Keratinocyte (primary cell): Measurements from ENCODE around the gene POU6F2. TPM values are rescaled to one million over a fixed set of nuclear protein-coding genes. Genes with fewer than 3 reads are reported as not detected.

Experiments
- DNase-seq: peaks from one replicate; pipeline ENCODE4 v3.0.0-alpha.2; 2011; ENCODE audit warnings: low read depth, missing footprints, low spot score
- FAIRE-seq: peaks from 2 replicates; lab custom pipeline; 2011; peaks lifted over from hg19 to GRCh38; lab: Jason Lieb, UNC
- H2AFZ ChIP-seq: 2 replicates; pipeline ENCODE4 v1.6.0; 2012; ENCODE audit warnings: low read length, control low read depth, inconsistent platforms; ENCODE audit not compliant: control insufficient read depth
- H3K27ac ChIP-seq: 2 replicates; pipeline ENCODE4 v1.5.1; 2011; ENCODE audit warnings: low read length; ENCODE audit not compliant: control insufficient read depth, insufficient read depth
- H3K27me3 ChIP-seq: 3 replicates; pipeline ENCODE4 v1.6.0; 2011; ENCODE audit warnings: low read length; ENCODE audit not compliant: control insufficient read depth, insufficient read depth; ENCODE audit errors: extremely low read depth
- H3K36me3 ChIP-seq, 2 experiments: 2 replicates in 1 of 2; 3 replicates in 1 of 2; pipeline ENCODE4 v1.5.1; 2011; ENCODE audit warnings: low read length in 2 of 2, mild to moderate bottlenecking in 1 of 2; ENCODE audit not compliant: control insufficient read depth in 2 of 2, insufficient read depth in 2 of 2; ENCODE audit errors: extremely low read depth in 1 of 2
- H3K4me1 ChIP-seq: 3 replicates; pipeline ENCODE4 v1.5.1; 2011; ENCODE audit warnings: low read length; ENCODE audit not compliant: control insufficient read depth, insufficient read depth; ENCODE audit errors: extremely low read depth
- H3K4me2 ChIP-seq: 3 replicates; pipeline ENCODE4 v1.6.0; 2011; ENCODE audit warnings: low read depth, low read length; ENCODE audit not compliant: control insufficient read depth, insufficient read depth; ENCODE audit errors: extremely low read depth
- H3K4me3 ChIP-seq, 3 experiments: fragments of 200-600 bp in 1 of 3; sonication (generic) in 1 of 3; 2 replicates in 2 of 3; 3 replicates in 1 of 3; pipeline ENCODE4 v1.5.1; 2011 to 2016; ENCODE audit warnings: low read length in 3 of 3, mild to moderate bottlenecking in 3 of 3, control low read depth in 2 of 3, inconsistent platforms in 1 of 3, low read depth in 1 of 3, mixed read lengths in 1 of 3, mixed run types in 1 of 3, moderate library complexity in 1 of 3; ENCODE audit not compliant: control insufficient read depth in 2 of 3, insufficient read depth in 2 of 3; ENCODE audit errors: extremely low read depth in 1 of 3
- H3K79me2 ChIP-seq: 2 replicates; pipeline ENCODE4 v1.6.0; 2012; ENCODE audit warnings: low read length; ENCODE audit not compliant: control insufficient read depth, insufficient read depth
- H3K9ac ChIP-seq: 3 replicates; pipeline ENCODE4 v1.6.0; 2011; ENCODE audit warnings: low read length; ENCODE audit not compliant: control insufficient read depth, insufficient read depth; ENCODE audit errors: extremely low read depth
- H3K9me1 ChIP-seq: 3 replicates; pipeline ENCODE4 v1.6.0; 2011; ENCODE audit warnings: low read length; ENCODE audit not compliant: control insufficient read depth, insufficient read depth; ENCODE audit errors: extremely low read depth
- H3K9me3 ChIP-seq: 2 replicates; pipeline ENCODE4 v1.5.1; 2012; ENCODE audit warnings: low read depth, low read length; ENCODE audit not compliant: control insufficient read depth
- H4K20me1 ChIP-seq: 3 replicates; pipeline ENCODE4 v1.6.0; 2011; ENCODE audit warnings: low read length; ENCODE audit not compliant: control insufficient read depth, insufficient read depth; ENCODE audit errors: extremely low read depth
- CTCF ChIP-seq, 3 experiments: IDR thresholded peaks in 1 of 3; conservative IDR thresholded peaks in 1 of 3; optimal IDR thresholded peaks in 1 of 3; 2 replicates in 2 of 3; 3 replicates in 1 of 3; pipeline versions ENCODE3 to v1.5.1; 2011; ENCODE audit warnings: low read length in 3 of 3, mild to moderate bottlenecking in 3 of 3, moderate library complexity in 2 of 3, control low read depth in 1 of 3, inconsistent platforms in 1 of 3; ENCODE audit not compliant: insufficient read depth in 2 of 3; ENCODE audit errors: extremely low read depth in 1 of 3
- EZH2 ChIP-seq: IDR thresholded peaks from one replicate; pipeline ENCODE4 v1.6.1; 2012; ENCODE audit warnings: inconsistent platforms, mild to moderate bottlenecking, low read length, moderate library complexity
- dilution Hi-C: fragments of 300-500 bp; cut with MboI; formaldehyde crosslinking; loops from one replicate; pipeline ENCODE4 v1.7.0; 2020; ENCODE audit warnings: low sequenced_read_pairs; ENCODE audit not compliant: extremely low pct_ligation_motif_present
- polyA plus RNA-seq, 5 experiments: library from polyadenylated mRNA; depleted of rRNA in 3 of 5; stranded (reverse) in 3 of 5; stranded (forward) in 1 of 5; unstranded in 1 of 5; fragments of >200 nt; gene quantifications; 1 replicate in 1 of 5; 2 replicates in 3 of 5; 3 replicates in 1 of 5; pipeline versions ENCODE4 v1.2.1 to v1.2.3, GENCODE V29; 2011 to 2012; ENCODE audit warnings: missing spikeins in 2 of 5, low read depth in 1 of 5, low replicate concordance in 1 of 5

Gene POU6F2
- polyA plus RNA-seq, 1 donor (not counting 4 experiments of a cell fraction or from before 2014, with no cell fraction given) = not detected

GRCh38 chr7:38955892-38956291 is 21.8 kb upstream of the POU6F2 start:
- Histone ChIP-seq H3K4me3 (no peak overlapping the region), H3K4me1 (no peaks in the 10 kb centered on the region), H3K79me2 (no peaks in the 10 kb centered on the region), H2AFZ (no peak overlapping the region), H3K27ac (no peak overlapping the region), H4K20me1 (no peaks in the 10 kb centered on the region), H3K4me2 (no peak overlapping the region), H3K9me1 (no peaks in the 10 kb centered on the region), H3K9ac (no peak overlapping the region), H3K36me3 (no peaks in the 10 kb centered on the region), H3K9me3 (no peaks in the 10 kb centered on the region), H3K27me3 (no peaks in the 10 kb centered on the region)
- FAIRE-seq (no peak), DNase-seq (no peak)
- TF ChIP-seq EZH2 (no peak), CTCF (optimal IDR thresholded peaks at IDR 0.05 in 1 of 3, IDR thresholded peaks at IDR 0.05 in 1 of 3, conservative IDR thresholded peaks at IDR 0.05 in 1 of 3; ENCODE audit: extremely low read depth in 1 of 3, insufficient read depth in 2 of 3, low read length in 3 of 3) (no peak)
- dilution Hi-C loops = no loop called here

GRCh38 chr7:38962028-38962427 is 15.7 kb upstream of the POU6F2 start:
- no peak for DNase-seq
- H3K79me2 ChIP-seq = no peaks in the 10 kb centered on the region
- no peak overlapping the region for H3K27ac ChIP-seq
- no peaks in the 10 kb centered on the region for H3K9me3 ChIP-seq
- no peak overlapping the region for H3K4me3 ChIP-seq
- H3K9me1 ChIP-seq = no peaks in the 10 kb centered on the region
- H4K20me1 ChIP-seq = no peaks in the 10 kb centered on the region
- FAIRE-seq = no peak
- no peaks in the 10 kb centered on the region for H3K36me3 ChIP-seq
- dilution Hi-C loops = no loop called here
- H3K9ac ChIP-seq = no peak overlapping the region
- TF ChIP-seq CTCF (optimal IDR thresholded peaks at IDR 0.05 in 1 of 3, IDR thresholded peaks at IDR 0.05 in 1 of 3, conservative IDR thresholded peaks at IDR 0.05 in 1 of 3; ENCODE audit: extremely low read depth in 1 of 3, insufficient read depth in 2 of 3, low read length in 3 of 3) (no peak), EZH2 (no peak)
- H3K4me2 ChIP-seq = no peak overlapping the region
- H2AFZ ChIP-seq = no peak overlapping the region
- H3K27me3 ChIP-seq = no peaks in the 10 kb centered on the region
- no peaks in the 10 kb centered on the region for H3K4me1 ChIP-seq
